ENCODE measurements around the gene APBB2. TPM values are rescaled to one million over a fixed set of nuclear protein-coding genes. Genes with fewer than 3 reads are reported as not detected.

Gene APBB2
- polyA plus RNA-seq, 12 donors: 32.7 to 1,075 (median 44.2) TPM

DNA sequence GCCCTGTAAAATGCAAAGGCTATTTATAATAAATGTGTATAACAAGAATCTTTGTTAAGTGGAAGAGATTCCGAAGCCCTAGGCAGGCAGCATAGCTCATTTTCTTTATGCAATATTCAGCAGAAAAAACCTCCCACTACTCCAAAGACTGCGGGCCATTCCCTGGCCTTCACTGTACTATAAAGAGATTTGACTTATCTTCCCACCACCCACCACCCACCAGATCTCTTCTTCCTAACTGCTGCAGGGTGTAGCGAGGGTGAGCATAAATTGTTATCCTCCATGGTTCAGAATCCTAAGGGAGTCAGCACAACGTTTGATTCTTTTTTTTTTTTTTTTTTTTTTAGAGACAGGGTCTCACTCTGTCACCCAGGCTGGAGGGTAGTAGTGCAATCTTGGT is 349.8 kb downstream of the APBB2 start:
- no peak for DNase-seq

DNA sequence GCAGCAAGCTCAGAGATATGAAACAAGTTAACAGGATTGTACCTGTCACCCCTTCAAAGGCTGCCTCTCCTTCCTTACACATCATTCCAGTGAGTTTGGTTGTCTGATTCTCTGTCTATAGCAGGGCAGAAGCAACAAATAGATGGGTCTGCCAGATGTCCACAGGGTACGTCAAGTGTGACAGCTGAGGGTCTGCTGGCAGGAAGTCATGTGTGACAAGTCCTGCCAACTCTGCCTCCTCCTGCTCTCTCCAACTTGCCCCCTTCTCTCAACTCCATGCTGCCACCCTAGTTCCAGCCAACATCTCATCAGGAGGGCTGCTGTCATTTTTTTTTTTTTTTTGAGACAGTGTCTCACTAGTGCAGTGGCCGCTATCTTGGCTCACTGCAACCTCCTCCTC is 355.4 kb downstream of the APBB2 start:
- DNase-seq: no peak

DNA sequence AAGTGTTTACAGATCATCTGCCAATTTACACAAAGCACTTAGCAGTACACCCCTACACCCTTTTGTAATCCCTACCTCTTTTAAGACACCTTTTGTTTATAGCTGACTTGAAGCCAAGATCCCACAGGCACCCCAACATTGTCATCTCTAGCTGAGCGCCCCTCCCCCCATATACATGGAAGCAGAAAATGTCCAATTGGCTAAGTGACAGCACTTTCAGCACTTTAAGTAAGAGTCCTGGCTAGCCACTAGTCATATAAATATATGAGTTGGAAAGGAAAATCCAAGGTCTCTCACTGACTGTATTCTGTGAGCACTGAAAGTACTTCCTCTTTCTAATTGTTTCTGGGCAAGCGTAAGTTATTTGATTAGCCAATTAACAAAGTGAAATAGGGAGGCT is 356.4 kb downstream of the APBB2 start:
- DNase-seq: no peak

DNA sequence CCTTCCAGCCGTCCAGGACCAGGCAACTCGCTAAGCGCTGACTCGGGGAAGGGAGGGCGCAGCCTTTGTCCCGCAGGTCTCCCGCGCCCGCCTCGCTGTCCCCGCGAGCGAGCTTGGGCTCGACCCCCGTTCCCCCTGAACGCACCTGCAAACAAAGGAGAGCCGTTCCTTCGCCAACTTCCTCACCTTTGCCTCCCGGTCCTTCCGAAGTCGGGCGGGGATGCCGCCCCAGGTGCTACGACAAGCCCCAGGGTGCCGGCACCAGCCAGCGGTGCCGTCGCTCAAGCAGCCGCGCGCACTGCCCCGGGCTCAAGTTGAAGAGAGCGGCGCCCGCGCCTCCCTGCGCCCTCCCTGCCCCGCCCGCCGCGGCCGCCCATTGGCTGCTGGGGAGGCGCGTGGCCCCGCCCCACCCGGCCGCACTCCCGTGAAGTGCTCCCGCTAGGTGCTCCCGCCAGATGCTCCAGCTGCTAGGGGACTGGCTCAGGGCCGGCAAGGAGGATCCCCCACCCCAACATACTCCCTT is 357.4 kb downstream of the APBB2 start:
- peak; percentile 65 for DNase-seq

DNA sequence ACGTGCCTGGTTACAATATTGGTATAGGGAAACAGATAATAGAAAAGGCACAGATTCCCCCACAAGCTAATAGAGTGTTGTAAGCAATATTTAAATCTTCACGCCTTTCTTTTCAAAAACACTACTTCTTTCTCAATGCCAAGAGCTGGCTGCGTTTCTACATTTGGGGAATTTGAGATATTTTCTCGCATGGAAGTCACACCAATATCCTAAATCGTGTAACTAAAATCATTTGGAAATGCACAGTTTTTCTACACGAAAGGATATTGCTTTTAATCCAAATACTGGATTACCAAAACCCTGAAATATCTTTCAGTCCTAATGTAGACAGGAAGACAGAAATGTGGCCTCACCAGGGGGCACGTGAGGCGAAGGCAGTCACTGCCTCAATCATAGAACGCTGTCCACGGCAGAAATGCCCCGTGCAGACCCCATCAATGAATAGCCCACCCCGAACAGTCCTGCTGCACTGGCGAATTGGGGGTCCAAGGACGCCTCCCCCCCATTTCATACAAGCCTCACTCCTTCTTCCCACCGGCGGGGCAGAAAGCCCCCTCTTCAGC is 358.0 kb downstream of the APBB2 start:
- no peak for DNase-seq

DNA sequence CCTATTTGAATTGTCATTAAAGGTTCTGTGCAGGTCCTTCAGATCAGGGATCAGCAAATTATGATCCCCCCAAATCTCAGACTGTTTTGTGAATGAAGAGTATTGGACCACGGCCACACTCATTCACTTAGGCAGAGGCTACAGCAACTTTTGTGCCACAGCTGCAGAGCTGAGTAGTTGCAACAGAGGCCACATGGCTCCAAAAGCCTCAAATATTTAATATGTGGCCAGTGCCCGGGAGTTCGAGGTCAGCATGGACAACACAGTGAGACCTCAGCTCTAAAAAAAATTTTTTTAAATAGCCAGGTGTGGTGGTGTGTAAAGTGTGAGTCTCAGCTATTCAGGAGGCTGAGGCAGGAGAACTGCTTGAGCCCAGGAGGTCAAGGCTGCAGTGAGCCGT is 363.8 kb downstream of the APBB2 start:
- DNase-seq: no peak

DNA sequence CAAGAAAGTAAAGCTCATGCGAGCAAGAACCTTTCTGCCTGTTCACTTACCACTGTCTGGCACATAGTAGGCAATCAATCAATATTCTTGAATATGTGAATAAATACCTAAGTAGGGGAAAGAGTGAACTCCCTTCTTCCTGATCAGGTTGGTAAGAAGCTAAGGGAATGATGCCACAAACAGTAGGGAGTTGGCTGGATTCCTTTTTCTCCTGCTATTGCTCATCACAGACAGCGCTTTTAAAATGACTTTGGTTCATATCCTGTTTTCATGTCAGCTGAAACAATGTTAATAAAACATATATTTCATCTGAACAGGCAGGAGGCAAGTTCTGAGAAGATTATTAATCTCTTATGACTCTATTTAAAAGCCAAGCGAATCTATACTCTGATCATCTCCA is 365.4 kb downstream of the APBB2 start:
- DNase-seq: no peak

DNA sequence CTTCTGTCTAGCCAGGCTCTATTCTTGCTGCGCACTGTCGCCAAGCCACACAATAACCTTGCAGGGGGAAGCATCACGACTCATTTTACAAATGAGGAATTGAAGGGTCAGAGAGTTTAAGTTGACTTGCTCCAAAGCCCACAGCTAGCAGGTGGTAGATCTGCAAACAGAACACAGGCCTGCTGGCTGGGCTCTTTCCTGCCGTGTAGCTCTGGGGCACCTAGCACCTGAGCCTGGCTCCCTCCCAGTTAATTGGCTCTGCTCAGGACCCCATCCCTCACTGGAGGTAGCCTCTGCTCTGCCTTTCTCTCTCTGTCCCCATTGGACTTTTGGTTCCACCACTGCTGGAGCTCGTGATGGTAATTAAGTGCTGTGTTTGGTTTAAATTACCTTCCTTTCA is 366.1 kb downstream of the APBB2 start:
- no peak for DNase-seq

DNA sequence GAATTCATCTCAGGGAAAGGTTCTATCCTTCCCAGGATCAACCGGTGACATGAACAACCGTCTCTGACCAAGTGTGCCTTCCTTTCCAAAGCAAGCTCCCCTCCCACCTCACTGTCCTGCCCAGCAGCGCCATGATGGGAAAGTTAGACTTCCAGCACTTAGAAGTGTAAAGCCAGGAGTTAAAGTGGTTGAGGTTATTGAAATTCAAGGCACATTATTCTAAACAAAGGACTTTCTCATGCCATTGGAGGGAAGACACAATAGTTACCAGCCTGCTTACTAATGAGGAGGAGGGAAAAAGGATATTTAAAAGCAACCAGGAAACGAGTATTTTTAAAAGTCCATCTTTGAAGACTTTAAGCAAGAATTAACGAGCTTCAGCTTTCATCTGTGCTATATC is 367.8 kb downstream of the APBB2 start:
- no peak for DNase-seq

DNA sequence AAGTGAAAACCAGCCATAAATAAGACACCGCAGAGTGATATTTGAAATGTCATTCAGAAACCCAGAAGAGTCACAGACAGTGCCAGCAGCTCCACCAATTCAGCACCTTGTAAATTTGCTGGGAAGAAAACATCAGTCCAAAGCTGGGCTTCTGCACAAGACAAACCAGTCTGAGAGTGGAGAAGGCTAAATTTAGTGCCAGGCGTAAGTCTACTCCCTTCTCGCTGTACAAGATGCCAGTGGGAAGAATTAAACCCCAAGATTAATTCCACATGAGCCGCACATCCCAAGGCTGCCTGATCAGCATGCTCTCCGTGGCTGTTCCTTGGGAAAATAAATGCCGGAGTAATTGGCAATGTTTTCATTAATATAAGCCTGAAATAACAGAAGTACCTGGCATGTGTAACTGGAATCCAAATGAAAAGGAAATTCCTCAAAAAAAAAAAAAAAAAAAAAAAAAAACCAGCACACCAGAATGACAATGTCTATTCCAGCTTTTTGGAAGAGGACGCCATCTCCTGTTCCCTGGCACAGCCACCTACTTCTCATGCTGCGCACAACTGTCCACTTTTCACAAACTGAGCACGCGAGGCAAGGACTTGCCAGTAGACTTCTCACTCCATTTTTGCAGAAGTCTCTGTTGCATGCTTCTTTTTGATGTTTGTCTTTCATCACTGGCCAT is 369.0 kb downstream of the APBB2 start:
- DNase-seq: peak; percentile 46

DNA sequence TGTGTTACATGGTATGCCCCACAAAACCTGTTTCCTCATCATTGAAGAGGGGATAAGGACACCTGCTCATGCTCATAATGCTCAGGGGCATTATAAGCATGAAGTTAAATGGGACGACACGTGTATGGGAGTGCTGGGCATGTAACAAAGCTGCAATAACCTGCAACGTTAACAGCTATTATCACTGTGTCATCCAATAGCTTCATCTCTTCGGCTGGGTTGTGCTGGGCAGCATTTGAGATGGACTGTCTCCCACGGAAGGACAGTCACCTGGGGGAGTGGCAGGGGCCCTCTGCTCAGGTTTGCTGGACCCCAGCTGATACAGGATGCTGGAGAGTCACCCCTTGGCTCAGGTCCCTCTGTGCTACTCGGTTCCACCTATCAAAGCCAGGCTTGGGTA is 370.1 kb downstream of the APBB2 start:
- no peak for DNase-seq

DNA sequence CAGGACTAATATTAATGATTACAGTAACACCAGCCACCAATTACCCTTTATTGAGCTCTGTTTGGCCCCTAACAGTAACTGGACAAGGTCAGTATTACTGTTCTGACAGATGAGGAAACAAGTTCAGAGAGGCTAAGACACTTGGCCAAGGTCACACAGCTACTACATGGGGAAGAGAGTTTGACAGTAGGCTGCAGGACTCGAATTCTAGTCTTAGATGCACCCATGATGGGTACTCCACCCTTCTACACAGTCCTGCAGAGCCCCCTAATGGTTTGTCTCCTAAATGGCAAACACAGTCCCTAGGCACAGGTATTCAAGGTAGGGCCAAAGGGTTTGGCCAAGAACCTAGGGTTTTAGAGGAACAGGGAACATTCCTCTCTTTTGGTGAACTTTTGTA is 370.6 kb downstream of the APBB2 start:
- no peak for DNase-seq

DNA sequence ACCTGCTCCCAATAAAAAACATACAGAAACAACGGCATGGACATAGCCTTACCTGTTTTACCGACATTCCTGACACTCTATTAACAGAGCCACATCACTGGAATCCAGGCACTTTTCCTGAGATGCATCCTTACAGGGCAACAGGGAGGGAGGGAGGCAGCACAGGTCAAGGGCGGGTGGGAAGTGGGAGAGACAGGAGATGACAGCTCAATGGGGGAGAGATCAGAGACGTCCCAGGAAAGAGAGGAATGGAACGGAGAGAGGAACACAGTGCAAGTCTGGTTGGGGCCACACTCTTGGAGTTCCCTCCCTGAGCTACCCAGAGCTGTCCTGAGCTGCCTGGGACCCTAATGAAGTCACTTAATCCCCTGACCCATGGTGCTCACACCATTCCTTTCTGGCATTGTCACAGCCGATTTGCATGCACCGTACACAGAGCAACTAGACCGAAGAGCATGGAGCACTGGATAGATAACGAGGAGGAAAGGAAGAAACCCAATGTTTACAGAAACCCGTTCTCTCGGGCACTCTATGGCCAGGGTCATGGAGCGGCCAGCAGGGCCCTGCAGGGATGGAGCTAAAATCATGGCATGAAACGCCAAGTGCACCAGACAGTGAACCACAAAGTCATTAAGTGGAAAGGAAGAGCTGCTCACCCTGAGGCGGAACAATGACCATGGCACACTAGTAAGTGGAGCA is 371.5 kb downstream of the APBB2 start:
- DNase-seq: no peak

DNA sequence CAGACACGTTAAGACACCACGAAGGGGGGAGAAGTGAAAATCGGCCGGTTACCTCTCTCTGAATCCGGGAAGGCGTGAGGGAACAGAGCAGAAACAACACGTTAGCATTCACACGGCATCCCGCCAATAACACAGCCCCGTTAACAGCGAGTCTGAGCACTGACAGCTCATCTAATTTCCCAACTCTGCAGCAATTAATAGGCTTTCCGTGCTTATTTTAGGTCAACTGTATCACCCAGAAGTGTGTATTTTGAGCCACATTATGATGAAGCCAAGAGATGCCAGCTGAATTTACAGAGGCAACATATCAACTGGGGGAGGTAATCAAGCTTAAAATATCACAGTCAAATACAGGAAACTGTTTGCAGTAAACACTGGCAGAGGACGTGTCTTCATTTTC is 372.0 kb downstream of the APBB2 start:
- DNase-seq: no peak

DNA sequence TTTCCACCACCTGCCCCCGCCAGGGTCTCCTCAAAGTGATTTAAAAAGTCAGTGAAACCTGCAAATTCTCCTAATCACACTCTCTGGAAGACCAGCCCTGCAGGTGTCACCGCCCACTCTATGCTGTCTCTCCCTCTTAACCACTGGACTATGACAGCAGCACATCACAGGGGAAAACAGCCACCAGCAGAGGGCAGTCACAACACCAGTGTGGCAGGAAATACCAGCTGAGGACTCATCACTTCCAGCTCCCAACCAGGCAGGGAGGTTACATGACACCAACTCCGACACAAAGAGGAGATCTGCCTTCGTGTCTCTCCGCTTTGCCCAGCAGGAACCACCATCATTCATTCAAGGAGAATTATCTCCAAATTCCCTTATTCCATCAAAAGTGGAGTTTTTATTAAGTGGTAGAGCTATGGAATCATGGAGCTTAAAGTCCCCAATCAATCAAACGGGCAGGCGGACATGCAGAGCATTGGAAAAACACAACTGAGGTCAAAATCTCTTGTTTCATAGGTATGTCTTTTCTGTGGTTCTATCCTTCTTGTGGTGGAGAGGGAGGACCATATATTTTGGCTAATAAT is 373.3 kb downstream of the APBB2 start:
- DNase-seq: peak; percentile 38

DNA sequence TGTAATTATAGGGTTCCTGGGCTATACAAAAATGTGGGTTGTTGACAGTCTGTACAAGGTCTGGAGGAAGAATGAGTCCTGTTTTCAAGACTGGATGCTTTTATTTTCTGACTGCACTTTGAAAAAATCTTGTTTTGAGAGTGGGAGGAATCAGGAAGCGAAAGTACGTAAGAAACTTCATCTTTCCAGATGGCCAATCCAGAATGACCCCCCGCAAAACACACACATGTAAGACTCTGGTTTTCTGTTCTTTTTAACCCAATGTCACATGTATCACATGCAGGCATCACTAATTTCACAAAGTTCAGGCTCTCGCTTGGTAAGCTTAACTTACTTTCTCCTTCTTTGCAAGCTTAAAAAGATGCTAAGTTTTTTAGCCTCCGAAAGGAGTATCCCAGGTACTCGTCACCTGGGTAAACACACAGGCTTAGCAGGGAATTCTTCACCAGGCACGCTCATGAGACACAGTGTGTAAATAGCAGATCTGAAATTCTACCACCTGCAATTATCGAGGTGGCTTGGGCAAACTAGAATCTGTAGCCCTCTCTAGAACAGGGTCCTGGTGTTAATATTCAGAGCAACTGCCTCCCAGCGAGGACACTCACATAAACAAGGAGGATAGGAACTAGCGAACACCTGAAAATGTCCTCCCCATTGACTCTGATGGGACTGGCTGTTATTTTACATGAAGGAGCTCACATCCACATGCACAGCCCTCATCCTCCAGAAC is 373.9 kb downstream of the APBB2 start:
- no peak for DNase-seq

DNA sequence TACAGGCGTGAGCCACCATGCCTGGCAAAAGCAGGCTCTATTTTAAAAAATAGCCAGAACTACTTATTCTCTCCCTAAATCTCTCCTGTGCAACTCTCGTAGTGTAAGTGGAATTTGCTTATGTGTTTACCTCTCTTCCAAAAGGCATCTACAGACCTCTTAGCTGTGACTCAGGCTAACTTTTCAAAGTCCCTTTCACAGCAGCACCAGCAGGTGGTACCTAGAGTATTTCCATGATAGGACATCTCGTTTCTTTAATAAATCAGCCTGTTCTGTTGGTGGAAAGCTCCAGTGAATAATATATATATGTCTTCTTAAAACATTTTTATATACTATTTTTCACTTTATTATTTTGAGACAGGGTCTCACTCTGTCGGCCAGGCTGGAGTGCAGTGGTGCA is 375.6 kb downstream of the APBB2 start:
- no peak for DNase-seq

DNA sequence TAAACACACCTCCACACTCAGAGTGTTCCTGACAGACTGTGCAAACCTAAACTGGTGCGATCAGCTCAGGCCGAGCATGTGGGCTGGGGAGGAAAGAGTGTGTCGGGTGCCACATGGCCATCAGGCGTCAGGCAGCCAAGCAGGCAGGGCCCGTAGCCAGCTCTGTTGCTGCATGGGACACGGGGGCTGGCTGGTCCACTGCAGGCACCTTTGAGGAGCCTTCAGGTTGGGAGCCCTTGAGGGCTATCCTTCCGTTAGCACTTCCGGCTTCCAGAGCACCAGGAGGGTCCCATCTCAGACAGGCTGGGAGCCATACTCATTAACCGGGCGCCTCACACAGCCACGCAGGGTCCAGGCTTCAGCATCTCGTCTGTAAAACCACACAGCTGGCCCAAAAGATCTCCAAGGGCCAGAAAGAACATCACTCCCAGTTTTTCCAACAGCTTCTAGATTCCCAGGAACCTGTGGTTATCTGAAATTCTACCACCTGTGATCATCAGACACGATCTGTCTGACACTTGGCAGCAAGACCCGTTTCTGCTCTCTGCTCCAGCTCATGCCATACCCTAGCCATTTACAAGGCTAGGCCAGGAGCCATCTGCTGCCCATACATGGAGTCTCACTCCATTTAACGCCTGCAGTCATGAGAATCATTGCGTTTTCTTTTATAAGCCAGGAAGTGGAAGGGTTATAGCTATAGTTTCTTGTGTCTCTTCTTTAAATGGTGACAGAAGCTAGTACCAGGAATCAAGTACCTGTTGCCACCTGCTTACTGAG is 377.1 kb downstream of the APBB2 start:
- no peak for DNase-seq

DNA sequence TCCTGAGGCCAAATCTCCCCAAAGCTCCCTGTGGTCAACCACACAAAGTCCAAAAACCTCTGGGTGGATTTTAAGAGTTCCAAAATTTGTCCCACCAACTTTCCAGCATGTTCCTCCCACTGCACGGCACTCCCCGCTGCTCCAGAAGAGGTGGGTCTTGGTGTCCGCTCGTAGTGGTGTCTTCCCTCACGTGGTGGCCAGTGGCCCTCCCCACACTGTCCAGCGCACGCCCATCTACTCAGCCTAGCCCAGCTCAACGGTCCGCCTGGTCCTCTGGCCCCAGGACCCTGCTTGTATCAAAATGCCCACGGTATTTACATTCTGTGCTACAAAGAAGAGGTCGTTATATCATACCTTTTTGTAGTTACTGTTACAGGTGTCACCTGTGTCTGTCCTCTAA is 381.1 kb downstream of the APBB2 start:
- DNase-seq: no peak

DNA sequence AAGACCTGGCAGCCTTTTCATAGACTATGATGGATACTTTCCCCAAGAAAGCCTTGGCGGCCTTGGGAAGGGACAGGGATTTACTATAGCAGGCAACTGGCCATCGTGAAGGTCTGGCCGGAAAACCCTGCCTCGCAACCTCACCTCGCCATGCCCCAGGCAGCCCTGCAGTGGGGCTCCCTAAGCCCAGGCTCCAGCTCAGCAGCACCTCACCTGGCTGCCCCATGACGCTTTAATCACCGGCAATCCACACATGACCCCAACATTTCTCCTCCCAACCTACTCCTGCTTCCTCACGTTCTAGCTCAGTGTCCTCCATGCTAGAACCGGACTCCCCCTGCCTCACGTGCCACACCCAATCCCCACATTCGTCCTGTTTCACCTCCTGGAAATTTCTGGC is 382.2 kb downstream of the APBB2 start:
- no peak for DNase-seq

DNA sequence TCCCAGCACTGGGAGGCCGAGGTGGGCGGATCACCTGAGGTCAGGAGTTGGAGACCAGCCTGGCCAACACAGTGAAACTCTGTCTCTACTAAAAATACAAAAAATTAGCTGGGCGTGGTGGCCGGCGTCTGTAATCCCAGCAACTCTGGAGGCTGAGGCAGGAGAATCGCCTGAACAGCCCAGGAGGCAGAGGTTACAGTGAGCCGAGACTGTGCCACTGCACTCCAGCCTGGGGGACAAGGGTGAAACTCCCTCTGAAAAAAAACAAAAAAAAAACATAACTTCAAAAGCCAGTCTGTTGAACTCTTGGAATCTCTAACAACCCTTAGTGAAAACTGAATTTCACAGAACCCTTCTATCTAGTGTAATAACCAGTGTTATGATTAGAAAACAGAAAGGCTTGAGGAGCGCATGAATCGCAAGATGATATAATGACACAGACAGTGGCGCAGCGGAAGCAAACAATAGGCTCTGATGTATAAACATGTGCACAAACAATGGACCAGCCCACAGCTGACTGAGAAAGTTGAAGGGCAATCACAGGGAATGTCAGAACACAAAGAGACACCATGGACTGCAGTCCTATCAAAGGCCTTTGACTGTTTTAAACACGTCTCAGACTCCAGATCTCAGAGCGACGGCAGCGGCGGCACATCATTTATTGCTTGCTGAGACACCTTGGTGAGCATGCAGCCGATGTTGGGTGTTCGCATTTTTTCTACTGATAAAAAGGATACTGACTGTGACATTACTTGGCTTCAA is 383.0 kb downstream of the APBB2 start:
- DNase-seq: no peak

Data from muscle of arm (tissue), 12 donors.